SKM-1 (cell line): ENCODE measurements around the gene NUDT13.

Experiments used
- DNase-seq: peaks from one replicate; lab custom pipeline; 2025; ENCODE audit not compliant: unreplicated experiment; lab: John Stamatoyannopoulos, UW

Gene NUDT13

GRCh38 chr10:73110345-73110849, at the start of gene NUDT13:
Gene NUDT13 (plus strand): TSS chr10:73110455. CDS start chr10:73114366, 3,911 bp downstream.
- peak; percentile 79 for DNase-seq

DNA sequence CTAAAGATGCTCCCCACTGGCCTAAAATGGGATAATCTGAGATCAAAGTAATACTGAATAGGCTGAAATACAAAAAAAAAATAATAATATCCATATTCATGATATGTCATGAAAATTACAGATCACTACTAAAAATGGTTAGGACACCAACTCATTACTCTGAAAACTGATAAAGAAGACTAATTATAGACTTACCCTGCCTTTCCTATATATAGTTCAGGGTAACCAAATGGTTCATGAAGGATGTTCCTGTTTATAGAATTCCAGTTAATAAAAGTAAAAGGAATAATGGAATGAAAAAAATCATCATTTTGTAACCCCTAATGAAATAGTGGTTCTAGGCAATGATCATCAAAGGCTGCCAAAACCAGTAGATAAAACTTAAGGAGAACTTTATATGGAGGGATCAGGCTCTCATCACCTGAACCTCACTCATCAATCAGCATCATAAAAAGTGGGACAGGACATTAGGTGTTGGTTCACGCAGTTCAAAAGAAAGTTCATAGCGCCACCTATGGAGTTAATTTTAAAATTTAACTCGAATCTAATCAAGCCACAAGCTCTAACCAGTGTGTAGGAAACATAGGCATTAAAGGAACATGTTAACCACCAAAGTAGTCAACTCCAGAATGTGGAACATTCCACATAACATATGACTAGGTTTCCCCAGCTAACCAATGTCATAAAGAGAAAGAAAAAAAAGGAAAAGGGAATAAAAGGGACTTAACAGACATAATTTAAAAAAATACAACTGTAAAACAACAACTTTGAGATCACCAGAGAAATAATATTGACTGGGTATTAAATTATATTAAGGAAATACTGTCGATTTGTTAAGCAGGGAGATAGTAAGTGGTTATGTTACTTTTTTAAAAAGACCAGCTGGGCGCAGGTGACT, 49.3 kb upstream of the NUDT13 start:
- DNase-seq, result no peak

DNA sequence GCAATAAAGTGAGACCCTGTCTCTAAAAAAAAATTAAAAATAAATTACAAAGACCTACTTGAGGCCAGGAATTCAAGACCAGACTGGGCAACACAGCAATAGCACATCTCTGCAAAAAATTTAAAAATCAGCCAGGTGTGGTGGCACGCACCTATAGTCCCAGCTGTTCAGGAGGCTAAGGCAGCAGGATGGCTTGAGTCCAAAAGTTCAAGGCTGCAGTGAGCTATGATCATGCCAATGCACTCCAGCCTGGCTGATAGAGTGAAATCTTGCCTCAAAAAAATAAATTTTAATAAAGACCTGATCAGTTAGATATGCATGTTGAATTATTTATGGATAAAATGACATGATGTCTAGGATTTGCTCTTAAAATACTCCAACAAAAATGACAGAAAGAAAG, 48.5 kb upstream of the NUDT13 start:
- no peak for DNase-seq

DNA sequence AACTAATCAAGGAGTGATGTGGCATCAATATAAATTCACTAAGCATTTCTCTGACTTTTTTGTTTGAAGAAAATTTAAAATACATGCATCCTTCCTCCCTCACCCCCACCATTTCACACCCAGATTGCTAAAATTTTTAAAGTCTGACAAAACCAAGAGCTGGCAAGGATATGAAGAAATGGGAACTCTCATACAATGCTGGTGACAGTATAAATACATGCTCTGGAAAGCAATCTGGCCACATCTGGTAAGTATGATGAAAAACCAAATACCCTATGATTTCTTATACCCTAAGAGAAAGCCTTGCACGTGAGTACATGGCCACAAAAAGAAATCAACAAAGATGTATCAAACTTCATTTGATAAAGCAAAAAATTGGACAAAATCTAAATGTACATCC, 44.8 kb upstream of the NUDT13 start:
- DNase-seq, result no peak

- DNase-seq, result no peak
Observed at GRCh38 chr10:73073627-73074026, 36.6 kb upstream of the NUDT13 start.

- DNase-seq, result no peak
Observed at GRCh38 chr10:73075829-73076228, 34.4 kb upstream of the NUDT13 start.

DNA sequence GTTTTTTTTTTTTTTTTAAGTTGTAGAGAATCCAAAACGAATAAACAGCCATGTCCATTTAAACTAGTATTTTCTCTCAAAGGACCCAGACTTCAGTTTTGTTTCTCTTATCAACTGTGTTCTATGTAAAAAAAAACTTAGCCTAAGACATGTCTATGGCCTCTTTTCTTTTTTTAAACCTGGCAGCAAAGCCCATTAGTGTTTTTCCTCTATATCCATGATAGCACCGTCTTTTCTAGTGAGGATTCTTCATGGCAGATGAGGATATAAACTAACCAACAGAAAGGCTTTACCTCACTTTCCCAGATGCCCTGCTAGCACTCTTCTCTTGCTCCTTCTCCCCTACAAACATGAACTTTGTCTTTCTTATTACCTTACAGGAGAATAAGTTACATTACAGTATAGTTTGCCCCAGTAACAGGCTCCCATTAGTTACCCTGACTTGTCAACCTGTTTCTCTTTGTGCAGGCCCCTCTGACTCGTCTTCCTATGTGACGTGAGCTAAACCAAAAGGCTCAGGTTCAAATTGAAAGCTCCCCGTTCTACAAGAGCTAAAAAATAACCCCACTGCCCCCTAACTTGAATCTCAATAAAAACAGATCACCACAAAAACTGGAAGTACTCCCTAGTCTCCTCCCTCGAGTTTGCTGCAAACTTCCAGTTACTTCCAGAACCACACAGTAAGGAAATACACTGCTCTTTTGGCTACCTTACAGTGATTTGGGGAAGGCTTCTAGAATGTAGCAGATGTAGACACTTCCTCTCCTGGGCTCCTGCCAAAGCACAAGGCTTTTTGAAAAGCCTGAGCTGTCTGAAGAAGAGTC, 33.7 kb upstream of the NUDT13 start:
- DNase-seq, result peak; percentile 6

DNA sequence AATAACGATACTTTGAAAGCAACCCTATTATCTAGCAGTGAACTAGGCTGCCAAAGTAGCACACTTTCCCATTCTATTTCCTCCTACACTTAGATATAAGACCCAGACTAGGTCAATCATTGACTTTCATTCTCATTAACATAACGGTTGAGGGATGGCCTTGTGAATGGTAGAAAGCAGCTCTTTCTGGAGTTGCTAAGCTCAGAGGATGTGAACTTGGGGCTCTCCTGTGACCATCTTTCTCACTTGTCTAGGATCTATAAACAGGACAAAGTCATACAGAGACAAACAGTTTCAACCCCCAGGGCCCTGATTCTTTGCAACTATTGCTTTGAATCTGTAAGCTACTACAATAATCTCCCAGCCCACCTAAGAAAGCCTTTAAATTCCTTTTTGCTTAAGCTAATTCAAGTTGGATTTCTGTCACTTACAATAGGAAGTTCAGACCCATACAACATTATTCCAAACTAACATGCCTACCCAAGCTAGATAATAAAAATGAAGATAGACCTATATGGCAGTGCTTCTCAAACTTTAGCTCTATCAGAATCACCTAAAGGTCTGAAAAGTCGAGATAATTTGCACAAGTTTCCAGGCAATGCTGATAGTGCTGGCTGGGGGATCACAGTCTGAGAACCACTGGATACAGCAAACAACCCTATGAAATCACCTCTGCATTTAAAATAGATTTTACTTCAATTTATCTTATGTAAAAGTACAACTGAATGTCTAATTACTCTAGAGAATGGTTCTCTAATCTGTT, 30.3 kb upstream of the NUDT13 start:
- DNase-seq, result no peak

GRCh38 chr10:73083221-73083620, 27.0 kb upstream of the NUDT13 start:
- DNase-seq, result no peak

- DNase-seq, result no peak
Observed at GRCh38 chr10:73084209-73084608, 26.0 kb upstream of the NUDT13 start.

GRCh38 chr10:73086816-73087215, 23.4 kb upstream of the NUDT13 start:
- DNase-seq, result no peak

- no peak for DNase-seq
Observed at GRCh38 chr10:73088304-73088703, 22.0 kb upstream of the NUDT13 start.

GRCh38 chr10:73092830-73093229, 17.4 kb upstream of the NUDT13 start:
- no peak for DNase-seq

DNA sequence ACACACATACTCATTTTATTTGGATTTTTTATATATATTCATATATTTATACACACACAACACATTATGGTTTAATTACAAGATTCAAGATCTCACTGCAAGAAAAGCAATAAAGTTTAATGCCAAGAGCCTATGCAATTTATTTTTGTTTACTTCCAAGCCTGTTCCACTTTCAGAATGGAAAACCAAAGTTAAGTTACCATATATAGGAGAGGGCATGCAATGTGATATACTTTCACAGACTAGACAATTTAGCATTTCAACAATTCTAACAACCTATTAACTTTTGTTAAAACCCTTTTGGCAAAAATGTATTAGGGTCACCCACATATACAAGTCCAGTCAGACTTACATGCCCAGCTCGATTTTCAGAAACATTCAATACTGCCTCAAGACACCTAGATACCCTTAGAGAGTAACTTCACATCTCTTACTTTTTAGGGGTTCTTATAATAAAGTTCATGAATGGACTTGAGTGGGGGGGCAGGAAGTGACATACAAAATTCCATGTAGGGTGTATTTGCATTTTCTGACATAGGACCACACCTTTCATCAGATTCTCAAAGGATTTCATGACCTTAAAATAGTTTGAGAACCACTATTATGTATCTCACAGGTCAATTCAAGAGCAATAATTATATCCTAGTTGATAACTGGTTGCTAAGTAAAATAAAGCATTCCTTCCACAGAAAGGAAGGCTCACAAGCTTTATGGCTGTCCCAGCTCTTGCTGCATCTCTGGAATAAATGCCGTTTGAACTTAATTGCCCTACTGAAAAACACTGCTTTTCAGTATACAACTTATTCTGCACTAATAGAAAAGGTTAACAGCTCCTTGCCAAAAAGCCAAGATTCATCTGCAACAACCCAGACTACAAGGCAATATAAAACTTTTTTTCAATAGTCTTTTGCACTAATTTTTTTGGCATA, 16.1 kb upstream of the NUDT13 start:
- no peak for DNase-seq

- no peak for DNase-seq
Observed at GRCh38 chr10:73094986-73095480, 15.2 kb upstream of the NUDT13 start.

GRCh38 chr10:73095481-73096021, 14.7 kb upstream of the NUDT13 start:
- peak; percentile 56 for DNase-seq

- peak; percentile 38 for DNase-seq
Observed at GRCh38 chr10:73096041-73096448, 14.2 kb upstream of the NUDT13 start.

DNA sequence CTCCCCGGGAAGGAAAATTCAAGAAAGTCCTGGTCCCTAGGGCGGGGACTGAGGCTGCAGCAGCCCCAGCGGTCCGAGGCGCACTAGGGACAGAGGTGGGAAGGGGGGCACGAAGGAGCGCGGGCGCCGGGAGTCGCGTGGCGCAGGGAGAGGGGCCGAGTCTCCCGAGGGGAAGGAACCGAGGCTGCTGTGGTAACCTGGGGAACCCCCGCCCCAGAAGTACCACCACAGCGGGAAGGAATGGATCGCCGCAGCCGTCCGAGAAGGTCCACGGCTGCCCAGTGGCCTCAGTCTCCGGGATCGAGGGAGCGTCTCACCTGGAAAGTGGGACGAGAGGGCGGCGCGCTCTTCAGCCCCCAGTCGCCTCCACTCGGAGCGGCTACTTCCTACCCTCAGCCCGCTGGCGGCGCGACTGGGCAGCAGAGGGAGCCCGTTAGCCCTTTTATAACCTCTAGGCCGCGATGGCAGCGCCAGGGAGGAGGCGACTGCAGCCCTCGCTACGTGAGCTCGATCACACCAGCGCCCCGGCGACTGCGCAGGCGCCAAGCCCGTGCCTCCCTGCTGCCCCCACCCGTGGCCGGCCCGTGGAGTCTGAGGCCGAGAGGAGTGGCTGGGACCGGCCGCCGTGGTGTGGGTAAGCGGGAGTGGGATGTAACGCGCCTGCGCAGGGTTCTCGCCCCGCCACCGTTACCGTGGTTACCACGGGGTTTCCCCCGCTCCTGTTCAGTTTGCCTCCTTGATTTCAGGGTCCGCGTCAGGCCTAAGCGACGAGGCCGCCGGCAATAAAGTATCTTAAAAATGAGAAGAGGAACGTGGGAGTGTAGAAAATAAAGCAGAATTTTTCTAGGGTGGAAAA, 13.6 kb upstream of the NUDT13 start, which contains the start of gene P4HA1:
Gene P4HA1 (minus strand): TSS at position 418 of the 856 bp plus-strand sequence. CDS start 21,983 bp downstream, outside the sequence.
- peak; percentile 94 for DNase-seq
